HG03457 (cell line): ENCODE measurements around the gene SORCS1.
"Not testable (repeated sequence)": the region's sequence is repeated elsewhere in the genome, so short reads cannot be mapped to it uniquely, and the experiment has no call there.

Source experiments
- ATAC-seq: cut with Tn5 transposase; IDR thresholded peaks from one replicate; pipeline ENCODE4 v1.9.1; 2021; ENCODE audit warnings: moderate number of reproducible peaks; ENCODE audit not compliant: unreplicated experiment

The SORCS1 gene

GRCh38 chr10:106955133-106955532, 209.4 kb downstream of the SORCS1 start:
- no peak for ATAC-seq

DNA sequence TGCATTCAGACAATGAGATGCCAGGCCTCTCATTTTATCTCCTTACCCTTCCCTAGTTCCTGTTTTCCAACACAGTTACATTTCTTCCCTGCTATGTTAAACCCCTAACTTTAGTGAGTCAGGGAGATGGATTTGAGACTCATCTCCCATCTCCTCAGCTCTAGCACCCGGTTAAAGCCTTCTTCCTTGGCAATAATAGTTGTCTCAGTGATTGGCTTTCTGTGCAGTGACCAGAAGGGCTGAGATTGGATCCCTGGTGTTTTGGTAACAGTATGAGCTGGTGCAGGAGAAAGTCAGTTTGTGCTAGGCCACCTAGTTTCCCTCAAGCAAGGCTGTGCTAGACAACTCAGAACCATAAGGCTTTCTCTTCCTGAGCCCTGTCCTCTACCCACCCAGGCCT, 212.5 kb downstream of the SORCS1 start:
- ATAC-seq = no peak

DNA sequence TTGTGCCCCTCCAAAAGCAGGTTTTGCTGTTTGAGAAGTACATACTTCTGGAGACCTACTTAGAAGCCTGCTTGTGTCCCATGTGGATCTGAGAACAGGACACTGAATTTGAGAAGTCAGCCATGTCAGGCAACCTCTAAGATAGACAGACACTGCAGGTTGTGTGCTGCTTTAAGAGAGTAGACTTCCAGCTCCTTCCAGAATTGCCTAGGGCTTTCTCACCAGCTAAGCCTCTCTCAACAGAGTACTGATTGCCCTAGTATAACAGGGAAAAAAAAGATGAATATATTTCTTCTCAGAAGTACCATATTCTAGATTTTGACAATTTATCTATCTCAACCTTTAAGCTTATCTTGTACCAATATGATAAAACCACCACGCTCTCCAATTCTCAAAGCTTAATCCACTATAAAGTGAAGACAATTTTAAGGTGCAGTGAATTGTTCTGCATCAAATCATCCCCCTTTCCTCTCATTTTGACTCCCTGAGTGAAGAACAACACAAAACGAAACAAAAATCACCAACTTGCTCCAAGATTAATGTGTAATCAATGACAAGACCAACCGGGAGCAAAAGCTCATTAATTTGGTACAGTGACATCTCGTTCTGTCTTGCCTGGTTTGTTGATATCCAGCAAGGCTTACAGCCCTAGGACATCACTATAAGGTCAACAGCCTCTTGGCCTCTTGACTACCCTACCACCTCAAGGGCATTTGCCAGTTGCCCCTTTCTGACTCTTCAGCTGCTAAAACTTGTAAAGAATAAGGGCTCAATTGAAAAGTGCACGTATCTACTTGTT, 214.6 kb downstream of the SORCS1 start:
- ATAC-seq = no peak

DNA sequence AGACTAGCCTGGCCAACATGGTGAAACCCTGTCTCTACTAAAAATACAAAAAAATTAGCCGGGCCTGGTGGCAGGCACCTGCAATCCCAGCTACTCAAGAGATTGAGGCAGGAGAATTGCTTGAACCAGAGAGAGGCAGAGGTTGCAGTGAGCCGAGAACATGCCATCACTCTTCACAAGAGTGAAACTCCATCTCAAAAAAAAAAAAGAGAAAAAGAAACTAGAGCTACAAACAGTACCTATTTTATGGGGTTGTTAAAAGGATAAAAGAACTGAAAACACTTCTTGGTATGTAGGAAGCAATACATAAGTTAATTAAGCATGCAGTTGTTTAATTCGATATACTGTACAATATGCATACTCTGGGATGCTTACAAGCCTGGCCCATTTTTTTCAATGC, 216.9 kb downstream of the SORCS1 start:
- ATAC-seq = no peak

DNA sequence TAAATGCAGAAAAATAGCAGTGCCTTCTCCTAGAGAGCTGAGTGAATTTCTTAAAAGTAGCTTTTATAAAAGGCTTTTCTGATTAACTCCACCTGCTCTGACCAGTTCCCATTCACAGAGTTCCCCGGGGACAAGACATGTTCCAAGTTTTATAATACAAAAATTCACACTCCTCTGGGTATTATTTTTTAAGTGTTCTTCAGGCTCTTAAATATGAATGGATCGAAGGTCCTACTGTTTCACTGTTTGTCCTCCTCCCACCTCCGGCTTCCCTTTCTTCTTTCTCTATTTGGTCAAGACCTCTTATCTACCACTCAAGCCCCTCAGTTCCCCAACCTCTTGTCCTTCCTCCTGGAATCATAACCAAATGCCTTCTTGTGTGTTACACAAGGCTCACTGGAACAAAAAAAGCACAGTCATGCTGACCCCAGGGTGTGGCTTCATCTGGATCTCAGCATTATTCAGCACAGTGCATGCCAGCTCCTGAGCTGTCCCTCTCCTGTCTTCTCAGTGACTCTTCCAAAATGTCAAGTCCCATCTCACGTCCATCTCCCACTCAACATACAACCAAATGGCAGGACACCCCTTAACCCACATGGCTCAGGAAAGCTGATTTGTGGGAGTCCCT, 222.4 kb downstream of the SORCS1 start:
- ATAC-seq = no peak

- ATAC-seq = no peak
These were observed 223.0 kb downstream of the SORCS1 start for GRCh38 chr10:106941297-106942034.

GRCh38 chr10:106938513-106938912, 226.0 kb downstream of the SORCS1 start:
- no peak for ATAC-seq

DNA sequence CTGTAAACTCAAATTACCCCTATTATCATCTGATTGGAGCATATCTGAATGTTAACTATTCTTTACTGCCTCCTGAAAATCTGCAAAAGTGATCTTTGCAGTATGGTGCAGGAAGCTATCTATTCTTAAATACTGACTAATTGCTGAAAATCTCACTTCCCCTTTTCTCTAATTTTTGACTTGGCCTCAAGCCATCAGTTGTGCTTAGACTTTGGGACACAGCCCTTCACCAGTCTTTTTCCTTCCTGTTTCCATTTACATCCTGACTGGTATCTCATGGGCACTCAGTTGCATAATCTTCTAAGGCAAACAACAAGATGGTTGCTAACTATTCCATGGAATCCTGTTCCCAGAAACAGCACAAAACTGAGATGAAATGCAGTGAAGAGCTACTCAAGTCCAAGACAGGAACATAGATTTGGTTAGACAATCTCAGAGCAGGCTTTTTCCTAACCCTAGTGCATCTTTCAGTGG, 228.5 kb downstream of the SORCS1 start:
- peak; percentile 44 for ATAC-seq

DNA sequence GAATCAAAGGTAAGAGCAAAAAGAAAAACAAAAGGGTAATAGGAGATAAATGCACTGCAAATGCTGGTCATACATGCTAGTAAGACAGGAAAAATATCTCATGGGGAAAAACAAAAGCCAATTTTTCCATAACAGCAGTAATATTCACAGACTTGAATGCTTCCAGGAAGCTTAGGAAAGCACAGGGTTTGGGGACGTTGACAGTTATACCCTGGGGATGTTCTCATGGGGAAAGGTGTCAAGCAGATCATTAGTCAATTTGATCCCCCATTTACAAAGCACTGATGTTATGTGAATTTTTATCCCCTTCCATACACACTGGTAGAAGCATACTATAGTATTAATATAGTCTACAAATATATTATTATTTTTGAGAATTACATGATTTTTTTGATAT, 232.7 kb downstream of the SORCS1 start:
- no peak for ATAC-seq

DNA sequence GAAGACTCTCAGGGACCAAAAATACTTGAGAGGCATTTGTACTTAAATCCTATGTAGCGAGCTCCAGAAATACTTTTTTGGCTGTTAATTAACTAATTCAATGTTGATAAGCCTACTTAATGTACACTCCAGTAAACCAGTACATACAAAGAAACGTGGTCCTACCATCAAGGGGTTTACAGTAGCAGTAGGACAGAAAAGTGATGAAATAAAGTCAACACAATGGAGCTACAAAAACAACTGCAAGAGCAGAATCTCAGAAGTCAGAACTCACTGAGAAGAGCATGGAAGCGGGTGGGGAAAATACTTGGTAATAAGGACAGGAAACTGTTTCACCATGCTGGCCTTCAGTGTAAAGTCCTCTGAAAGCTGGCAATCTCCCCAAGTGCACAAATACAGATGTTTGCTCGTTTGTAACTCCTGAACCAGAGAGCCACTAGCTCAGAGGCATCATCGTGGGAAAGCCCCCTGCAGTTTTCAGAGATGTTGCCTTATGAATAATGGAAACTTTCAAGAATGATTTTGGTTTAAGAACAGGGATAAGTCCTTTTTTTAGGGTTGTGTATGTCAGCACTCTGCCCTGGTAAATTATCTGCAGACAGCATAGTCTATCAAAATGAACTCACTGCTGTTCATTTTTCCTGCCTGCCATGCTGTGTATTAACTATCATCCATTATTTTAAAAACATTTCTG, 233.2 kb downstream of the SORCS1 start:
- peak; percentile 74 for ATAC-seq

DNA sequence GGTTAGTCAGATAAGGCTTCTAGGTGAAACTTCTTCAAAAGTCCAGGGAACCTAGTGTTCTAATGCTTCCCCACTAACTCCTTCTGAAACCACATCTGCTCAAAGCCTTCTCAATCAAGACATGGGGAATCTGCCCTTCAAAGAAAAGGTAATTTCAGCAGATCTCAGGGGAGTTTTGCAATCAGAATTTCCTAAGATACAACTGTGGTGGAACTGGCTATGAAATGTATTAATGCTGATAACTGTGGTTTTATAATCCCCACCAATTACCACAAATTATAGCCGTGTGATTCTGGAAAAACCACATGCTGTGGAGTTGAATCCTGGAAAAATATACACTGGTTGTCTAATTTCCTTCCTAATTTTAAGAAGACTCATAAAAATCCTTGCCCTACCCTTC, 233.8 kb downstream of the SORCS1 start:
- no peak for ATAC-seq

DNA sequence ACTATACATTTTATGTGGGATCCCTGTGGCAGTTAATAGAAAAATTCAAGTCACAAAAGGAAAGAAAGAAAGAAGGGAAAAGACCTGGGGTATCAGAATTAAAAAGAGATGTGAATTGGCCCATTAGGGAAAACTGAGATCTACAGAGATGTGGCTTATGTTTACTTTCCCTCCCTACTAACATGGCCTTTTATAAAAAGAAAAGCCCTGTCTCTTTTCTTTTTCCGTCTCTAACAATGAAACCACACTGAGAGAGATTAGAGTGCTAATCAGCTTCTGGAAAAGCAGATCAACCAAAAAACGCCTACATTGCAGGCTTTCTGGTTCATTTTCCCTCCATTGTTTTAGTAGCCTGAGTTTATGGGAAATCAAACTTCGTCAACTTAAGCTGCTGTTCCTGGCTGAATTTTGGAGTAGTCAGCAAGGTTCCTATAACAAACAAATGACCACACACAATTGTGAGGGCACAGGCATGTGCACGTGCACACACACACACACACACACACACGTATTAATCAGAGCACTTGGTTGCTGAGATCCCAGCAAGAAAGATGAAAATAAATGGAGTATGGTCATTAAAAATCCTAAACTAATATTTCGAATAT, 235.1 kb downstream of the SORCS1 start:
- ATAC-seq = no peak

- not testable (repeated sequence) for ATAC-seq
These were observed 236.4 kb downstream of the SORCS1 start for GRCh38 chr10:106928151-106928550.

- no peak for ATAC-seq
These were observed 239.3 kb downstream of the SORCS1 start for GRCh38 chr10:106925191-106925590.

- ATAC-seq = no peak
These were observed 244.0 kb downstream of the SORCS1 start for GRCh38 chr10:106920538-106920937.

- ATAC-seq = peak; percentile 62
These were observed 244.6 kb downstream of the SORCS1 start for GRCh38 chr10:106919871-106920282.

GRCh38 chr10:106917452-106918055, 247.0 kb downstream of the SORCS1 start:
- ATAC-seq = no peak

DNA sequence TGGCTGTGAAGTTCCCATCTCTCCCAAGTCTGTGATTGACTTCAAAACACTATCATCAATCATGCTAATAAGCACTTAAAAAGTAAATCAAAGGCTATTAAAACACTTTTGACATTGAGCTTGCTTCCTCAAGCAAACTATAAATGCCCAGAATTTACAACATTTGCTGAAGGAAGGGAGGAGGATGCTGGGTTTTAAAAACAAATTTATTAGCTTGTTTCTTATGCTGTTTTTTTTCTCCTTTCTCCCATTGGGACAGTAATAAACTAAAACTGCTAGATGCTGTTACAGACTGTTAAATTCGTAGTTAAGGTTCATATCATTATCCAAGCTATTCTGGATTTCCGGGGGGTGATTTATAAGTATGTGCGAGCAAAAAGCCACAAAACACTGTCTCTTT, 250.5 kb downstream of the SORCS1 start:
- no peak for ATAC-seq

DNA sequence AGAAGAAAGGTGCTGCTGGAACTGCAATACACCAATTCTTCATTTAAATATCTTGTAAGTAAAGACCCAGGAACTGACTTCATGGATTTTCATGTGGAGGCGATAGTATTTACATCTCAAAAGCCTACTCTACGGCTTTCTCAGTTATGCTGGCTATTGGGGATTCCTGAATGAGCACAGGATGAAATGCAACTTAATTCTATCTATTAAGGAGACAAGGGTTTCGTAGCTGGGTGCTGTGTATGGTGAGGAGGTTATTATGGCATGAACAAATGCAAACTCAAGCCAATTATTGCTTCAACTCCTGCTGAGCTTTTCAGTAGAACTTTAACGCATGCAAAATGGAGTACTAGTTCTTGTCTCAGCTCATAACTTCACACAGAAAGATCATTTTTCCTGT, 251.2 kb downstream of the SORCS1 start:
- ATAC-seq = no peak

GRCh38 chr10:106911096-106911495, 253.4 kb downstream of the SORCS1 start:
- no peak for ATAC-seq
